Measurements from ENCODE around the gene ZMYND15.
"Not testable (repeated sequence)": the region's sequence is repeated elsewhere in the genome, so short reads cannot be mapped to it uniquely, and the experiment has no call there.

ZMYND15 gene, protein sequence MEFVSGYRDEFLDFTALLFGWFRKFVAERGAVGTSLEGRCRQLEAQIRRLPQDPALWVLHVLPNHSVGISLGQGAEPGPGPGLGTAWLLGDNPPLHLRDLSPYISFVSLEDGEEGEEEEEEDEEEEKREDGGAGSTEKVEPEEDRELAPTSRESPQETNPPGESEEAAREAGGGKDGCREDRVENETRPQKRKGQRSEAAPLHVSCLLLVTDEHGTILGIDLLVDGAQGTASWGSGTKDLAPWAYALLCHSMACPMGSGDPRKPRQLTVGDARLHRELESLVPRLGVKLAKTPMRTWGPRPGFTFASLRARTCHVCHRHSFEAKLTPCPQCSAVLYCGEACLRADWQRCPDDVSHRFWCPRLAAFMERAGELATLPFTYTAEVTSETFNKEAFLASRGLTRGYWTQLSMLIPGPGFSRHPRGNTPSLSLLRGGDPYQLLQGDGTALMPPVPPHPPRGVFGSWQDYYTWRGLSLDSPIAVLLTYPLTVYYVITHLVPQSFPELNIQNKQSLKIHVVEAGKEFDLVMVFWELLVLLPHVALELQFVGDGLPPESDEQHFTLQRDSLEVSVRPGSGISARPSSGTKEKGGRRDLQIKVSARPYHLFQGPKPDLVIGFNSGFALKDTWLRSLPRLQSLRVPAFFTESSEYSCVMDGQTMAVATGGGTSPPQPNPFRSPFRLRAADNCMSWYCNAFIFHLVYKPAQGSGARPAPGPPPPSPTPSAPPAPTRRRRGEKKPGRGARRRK

DNA sequence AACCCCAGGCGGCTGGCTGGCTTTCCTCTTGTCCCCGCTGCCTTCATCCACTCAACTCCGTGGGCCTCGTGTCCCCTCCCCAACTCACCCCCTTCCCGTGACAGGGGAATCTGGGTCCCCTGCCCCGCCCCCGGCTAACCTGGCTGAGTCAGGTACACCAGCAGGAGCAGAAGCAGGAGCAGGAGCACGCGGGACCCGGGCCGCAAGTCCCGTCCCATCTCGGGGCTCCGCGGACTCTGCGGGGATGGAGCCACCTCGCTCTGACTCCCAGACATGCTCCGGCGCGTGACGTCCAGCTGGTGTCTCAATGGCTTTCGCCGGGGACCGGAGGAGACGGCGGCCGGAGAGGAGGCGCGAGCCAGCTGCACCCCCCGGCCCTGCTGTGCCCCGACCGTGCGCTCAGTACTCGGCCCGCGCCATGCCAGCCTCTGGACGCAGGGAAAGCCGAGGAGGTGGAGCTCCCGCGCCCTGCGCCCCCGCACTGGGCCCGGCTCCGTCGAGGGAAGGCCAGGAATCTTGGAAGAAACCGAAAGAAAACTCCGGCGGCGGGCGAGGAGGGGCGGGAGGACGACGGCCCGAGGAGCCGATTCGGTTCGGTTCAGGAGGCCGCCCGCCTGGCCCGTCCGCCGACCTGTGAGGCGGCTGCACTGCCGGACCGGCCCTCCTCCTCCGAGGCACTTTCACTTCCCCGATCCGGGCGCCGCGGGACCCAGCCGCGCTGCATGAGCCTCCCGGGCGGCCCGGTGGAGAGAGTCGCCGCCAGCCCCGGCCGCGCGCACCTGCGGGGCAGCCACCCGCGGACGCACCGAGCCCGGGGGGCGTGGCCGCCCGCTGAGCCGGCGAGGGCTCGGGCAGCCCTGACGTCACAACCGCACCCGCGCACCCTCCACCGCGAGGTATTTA is at the start of gene ZMYND15, which contains the start of gene CXCL16:
TSS of gene ZMYND15 (plus strand) at position 712 of the 903 bp plus-strand sequence. CDS start 716 bp downstream, outside the sequence.
TSS of gene CXCL16 (minus strand) at position 807 of the 903 bp plus-strand sequence. CDS start at position 218, 589 bp downstream.
- peak; percentile 81 for DNase-seq (ENCODE audit: low spot score)

DNA sequence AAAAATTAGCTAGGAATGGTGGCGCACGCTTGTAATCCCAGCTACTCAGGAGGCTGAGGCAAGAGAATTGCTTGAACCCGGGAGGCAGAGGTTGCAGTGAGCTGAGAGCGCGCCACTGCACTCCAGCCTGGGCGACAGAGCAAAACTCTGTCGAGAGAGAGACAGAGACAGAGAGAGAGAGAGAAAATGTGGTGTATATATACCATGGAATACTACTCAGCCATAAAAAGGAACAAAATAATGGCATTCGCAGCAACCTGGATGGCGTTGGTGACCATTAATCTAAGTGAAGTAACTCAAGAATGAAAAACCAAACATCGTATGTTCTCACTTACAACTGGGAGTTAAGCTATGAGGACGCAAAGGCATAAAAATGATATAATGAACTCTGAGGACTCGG is 49.8 kb upstream of the ZMYND15 start:
- DNase-seq (ENCODE audit: low spot score), result not testable (repeated sequence)

DNA sequence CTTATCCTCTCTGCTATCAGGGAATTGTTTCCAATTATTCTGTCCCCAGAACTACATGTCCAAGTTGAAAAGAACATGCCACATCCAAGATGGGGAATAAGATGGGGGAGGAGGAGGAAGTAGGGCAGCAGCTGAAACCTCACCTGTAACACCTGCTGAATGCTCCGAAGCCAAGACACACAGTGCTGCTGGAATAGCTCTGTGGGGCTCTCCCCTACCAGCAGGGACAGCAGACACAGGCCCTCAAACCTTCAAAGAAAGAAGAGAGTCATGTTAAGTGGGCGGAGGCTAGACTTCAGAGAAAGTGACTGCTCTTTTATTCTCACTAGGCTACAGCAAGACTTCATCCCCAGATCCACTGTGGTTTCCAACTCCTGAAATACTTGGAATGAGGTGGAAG is 48.9 kb upstream of the ZMYND15 start:
- DNase-seq (ENCODE audit: low spot score), result no peak

DNA sequence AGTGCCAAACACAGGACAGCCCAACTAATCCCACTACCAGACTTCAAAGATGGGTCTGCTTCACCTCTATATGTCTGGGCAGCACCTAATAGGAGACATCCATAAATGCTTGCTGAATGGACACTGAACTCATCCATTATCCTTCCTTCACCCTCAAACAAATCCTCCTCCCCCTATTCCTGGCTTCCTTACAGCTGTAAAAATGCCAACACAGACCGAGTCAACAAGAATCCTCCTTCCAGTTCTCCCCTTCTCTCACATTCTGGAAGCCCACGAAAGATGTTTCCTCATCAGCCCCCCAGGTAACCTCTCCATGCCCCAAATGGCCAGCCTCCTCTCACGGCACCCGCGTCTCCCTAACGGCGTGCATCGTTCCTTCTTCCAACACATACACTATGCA is 47.9 kb upstream of the ZMYND15 start:
- DNase-seq (ENCODE audit: low spot score), result no peak

DNA sequence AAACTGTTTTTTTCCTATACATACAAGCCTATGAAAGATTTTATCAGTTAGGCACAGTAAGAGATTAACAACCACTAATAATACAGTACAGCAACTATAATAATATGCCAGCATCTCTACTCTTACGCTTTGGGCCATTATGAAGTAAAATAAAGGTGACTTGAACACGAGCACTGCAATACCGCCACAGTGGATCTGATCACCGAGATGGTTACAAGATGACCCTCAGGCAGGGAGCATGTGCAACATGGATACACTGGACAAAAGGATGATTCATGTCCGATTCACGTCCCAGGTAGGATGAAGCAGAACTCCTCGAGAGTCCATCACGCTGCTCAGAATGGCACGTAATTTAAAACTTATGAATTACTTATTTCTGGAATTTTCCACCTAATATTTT is 46.2 kb upstream of the ZMYND15 start:
- no peak for DNase-seq (ENCODE audit: low spot score)

DNA sequence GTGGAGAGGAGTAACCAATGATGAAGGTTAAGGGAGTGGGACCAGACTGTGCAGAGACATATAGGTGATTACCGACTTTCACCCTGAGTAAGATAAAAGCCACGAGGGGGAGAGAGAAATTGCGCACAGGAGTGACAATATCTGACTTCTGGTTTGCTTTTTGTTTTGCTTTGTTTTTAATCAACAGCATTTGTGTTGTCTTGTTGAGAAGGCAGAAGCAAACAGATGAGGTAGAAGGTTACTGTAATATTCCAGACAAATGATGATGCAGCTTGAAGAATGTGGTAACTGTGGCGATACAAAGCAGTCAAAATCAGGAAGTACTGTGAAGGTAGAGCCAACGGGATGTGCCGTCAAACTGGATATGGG is 43.2 kb upstream of the ZMYND15 start:
- DNase-seq (ENCODE audit: low spot score), result no peak

DNA sequence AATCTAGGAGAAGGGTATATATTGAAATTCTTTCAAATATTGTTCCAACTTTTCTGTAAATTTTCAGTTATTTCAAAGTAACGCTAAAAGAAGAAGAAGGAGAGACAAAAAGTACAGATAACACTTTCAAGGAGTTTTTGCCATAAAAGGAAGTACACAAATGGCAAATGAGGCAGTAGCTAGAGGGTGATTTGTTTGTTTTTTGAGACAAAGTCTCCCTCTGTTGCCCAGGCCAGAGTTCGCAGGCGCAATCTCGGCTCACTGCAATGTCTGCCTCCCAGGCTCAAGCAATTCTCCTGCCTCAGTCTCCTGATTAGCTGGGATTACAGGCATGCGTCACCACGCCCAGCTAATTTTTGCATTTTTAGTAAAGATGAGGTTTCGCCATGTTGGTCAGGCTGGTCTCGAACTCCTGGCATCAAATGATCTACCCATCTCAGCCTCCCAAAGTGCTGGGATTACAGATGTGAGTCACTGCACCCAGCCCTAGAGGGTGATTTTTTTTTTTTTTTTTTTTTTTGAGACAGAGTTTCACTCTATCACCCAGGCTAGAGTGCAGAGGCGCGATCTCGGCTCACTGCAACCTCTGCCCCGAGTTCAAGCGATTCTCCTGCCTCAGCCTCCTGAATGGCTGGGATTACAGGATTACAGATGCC is 40.1 kb upstream of the ZMYND15 start:
- DNase-seq (ENCODE audit: low spot score), result not testable (repeated sequence)

DNA sequence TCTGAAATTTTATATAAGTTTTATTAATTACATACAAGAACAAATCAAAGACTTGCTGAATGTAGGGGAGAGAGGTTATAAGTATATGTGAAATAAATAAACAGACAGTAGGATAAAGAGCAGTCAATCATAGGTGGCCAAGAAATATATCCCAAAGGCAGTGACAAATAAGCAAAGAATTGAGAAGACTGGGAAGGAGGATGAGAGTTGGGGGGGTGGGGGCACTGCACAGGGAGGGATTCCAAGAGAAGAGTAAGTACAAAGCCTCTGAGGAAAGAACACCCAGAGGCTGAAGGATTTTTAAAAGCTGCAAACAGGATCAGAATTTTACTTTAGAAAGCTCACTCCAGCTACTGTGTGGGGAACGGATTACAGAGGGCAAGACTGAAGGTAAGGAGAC is 38.5 kb upstream of the ZMYND15 start:
- DNase-seq (ENCODE audit: low spot score), result no peak

DNA sequence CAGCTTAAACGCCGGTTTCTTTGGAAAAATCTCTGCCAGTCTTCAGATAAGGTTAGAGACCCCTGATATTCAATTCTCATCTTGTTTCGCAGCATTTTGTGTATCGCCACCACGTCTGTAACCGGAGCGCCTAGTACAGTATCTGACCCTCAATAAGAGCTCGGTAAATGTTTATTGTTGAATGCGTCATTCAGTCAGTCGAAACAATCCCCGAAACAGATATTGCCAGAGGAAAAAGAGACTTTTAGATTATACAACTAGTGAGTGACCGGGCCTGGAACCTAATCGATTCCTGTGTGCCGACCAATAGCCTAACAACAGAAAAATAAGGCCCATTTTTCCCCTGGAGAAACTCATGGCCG is 36.3 kb upstream of the ZMYND15 start:
- no peak for DNase-seq (ENCODE audit: low spot score)

DNA sequence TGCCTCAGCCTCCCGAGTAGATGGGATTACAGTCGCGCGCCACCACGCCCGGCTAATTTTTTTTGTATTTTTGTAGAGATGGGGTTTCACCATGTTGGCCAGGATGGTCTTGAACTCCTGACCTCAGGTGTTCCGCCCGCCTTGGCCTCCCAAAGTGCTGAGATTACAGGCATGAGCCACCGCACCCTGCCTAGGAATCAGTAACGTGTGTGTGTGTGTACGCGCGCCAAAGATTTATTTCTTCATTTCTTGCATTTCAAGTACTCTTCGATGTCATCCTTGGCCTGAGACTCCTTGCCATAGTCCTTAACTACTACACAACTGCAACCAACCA is 35.1 kb upstream of the ZMYND15 start:
- DNase-seq (ENCODE audit: low spot score), result not testable (repeated sequence)

DNA sequence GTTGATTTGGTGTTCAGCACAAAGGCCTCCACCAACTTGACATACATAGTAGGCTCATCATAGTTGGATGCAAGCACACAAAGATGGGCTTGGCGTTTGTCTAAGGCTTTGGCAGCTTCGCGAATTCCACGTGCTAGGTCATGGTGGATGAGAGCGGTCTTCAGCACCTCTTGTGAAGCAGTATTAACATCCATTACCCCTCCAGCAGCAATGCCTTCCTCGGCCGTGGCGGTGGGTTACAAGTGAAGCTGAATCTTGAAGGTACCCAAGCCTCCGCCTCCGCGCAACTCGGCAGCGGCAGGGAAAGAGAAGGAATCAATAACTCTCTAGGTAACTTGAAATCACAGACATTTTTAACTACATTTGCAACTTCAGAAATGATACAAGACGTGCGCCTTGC is 34.6 kb upstream of the ZMYND15 start:
- DNase-seq (ENCODE audit: low spot score), result no peak

DNA sequence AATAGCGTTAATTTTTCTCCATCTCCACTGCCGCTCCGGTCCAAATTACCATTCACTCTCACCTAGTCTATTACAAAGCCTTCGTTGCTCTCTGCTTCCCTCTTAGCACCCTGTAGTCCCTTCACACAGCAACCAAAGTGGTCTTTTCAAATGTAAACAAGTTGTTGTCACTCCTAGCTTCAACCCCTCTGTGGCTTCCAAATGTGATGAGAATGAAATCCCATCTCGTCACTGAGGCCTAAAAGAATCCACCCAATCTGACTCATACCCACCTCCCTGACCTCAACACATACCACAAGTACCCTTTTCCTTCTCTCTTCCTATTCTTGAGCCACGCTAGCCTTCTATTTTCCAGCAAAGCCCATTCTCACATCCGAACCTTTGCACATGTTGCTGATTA is 33.5 kb upstream of the ZMYND15 start:
- no peak for DNase-seq (ENCODE audit: low spot score)

DNA sequence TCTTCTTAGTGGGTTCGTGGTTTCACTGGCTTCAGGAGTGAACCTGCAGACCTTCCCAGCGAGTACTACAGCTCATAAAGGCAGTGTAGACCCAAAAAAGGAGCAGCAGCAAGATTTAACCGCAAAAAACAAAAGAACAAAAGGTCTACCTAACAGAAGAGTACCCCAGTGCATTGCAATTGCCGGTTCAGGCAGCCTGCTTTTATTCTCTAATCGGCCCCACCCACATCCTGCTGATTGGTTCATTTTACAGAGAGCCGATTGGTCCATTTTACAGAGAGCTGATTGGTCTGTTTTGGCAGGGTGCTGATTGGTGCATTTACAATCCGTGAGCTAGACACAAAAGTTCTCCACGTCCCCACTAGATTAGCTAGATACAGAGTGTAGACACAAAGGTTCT is 31.2 kb upstream of the ZMYND15 start:
- no peak for DNase-seq (ENCODE audit: low spot score)

DNA sequence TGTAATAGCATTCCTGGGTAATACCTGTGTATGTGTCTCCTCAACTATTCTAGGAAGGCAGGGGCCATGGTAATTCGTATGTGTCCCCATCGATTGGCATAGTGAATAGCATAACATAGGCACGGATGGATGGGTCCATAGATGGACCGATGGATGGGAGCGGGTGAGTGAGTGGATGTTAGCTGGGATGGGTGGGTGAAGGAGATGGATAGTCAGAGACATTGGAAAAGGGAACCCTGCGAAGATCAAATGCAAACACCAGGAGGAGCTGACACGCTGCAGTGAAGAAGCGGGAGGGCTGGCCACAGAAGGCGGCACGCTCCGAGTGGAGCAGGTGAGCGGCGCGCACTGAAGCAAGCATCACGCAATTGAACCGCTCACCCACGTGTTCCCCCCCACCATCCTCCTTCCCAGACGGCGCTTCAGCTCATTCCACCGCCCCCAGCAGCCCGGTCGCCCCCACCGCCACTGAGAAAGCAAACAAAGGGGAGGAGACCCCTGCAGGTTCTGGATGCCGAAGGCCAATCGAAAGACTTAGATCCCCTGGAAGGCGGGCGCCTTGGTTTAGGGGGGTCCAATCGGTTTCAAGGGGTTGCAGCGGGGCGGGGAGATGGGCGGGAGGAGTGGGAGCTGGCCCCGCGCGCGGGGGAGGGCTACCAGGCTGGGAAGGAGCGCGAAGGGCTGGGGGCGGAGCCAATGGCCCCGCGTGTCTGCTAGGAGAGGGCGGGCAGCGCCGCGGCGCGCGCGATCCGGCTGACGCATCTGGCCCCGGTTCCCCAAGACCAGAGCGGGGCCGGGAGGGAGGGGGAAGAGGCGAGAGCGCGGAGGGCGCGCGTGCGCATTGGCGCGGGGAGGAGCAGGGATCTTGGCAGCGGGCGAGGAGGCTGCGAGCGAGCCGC is 29.6 kb upstream of the ZMYND15 start, which contains the start of gene ARRB2:
TSS of gene ARRB2 (plus strand) at position 839 of the 899 bp plus-strand sequence. CDS start 90 bp downstream, outside the sequence.
- peak; percentile 99 for DNase-seq (ENCODE audit: low spot score)

DNA sequence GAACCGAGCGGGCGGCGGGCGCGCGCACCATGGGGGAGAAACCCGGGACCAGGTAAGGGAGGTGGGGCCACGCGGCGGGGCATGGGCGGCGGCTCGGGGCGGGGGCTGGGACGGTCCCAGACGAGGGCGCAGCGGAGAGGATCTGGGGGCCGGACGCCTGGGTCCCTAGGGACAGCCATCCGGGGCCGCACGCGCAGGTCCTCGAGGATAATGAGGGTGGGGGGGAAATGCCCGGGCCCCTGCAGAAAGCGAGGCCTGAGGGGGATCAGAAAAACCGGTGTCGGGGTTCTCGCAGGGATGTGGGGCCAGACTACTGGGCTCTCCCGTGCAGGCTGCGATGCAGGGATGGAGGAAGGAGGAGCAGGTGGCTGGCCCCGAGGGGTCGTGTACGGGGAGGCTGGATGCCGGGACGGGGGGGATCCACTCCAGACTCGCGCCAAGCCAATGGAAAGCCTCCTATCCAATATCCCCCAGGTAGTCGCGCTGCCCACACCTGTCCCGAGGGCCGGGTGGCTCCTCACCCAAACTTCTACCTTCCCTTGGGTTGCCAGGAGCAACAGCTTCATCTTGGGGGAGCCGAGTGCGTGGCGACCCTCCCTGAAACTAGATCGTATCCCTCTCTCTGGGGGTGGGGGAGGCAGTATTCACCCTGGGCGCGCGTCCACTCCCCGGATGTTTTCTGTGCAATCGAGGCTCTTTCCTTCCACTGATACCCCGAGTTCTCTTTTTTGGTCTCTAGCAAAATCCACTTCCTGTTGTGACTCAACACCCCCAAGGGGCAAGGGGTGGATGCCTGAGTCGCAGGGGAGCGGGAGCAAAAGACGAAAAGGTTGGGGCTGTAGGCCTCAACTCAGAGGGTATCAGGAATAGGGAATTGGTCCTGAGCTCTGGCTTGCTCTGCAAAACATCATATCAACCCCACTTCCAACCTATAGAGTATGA is 28.7 kb upstream of the ZMYND15 start:
- no peak for DNase-seq (ENCODE audit: low spot score)

DNA sequence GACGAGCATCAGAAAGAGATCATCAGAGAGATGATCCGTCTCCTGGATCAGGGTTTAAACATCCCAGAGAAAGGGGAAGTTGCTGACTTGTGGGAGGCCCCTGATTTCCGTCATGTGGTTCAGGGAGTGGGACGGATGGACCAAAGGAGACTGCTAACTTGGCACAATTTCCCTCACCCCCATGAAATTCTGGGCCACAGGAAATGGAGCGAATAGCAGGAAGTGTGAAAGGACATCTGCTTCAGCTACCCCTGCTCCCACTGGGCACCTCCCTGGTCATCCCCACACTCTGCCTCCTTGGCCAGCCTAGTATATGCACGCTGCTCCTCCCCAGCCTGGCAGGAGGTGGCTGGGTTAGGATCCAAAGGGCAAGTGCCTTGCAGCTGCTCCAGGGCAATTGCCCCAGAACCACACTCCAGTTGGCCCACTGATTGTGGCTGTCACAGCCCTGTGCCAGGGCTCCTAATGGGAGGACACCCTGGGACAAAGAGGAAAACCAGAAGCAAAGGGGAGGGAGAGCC is 27.9 kb upstream of the ZMYND15 start:
- DNase-seq (ENCODE audit: low spot score), result no peak

DNA sequence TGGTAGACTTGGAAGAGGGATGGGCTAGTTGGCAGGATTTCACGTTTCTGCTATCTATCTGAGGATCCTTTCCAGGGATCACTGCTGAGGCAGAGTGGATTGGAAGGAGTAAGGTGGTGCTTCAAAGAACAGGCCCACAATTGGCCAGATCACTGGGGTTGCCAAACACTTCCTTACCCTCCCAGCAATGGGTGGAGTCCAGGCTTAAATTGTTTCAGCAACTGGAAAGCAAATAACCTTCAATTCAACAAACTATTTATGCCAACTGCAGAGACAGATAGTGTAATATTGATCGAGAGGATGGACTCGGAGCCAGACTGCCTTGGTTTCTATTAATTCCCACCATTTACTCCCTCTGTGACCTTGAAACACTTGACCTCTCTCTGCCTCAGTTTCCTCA is 27.1 kb upstream of the ZMYND15 start:
- DNase-seq (ENCODE audit: low spot score), result no peak

DNA sequence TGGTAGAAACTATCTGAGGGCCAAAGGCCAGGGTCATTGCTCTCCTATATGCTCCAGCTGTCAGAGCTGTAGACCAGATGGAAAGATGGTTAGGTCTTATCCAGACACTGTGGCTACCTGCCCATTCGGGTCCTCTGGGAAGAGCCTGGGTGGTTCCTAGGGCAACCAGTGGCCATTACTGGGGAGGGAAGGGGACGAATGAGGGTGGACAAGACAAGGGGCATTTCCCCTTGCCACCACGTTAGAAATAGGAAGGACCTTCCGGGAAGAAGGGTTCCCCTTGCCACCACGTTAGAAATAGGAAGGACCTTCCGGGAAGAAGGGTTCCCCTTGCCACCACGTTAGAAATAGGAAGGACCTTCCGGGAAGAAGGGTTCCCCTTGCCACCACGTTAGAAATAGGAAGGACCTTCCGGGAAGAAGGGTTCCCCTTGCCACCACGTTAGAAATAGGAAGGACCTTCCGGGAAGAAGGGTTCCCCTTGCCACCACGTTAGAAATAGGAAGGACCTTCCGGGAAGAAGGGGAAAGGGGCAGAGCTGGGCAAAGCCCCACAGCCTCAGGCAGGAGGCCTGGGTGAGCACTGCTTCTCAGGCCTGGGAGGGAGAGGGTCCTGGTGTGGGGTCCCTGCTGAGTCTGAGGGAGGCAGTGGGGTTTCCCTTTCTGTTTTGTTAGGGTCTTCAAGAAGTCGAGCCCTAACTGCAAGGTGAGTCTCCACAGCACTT is 25.1 kb upstream of the ZMYND15 start:
- not testable (repeated sequence) for DNase-seq (ENCODE audit: low spot score)

All from GM03348 (cell line).